Smooth muscle cell (in vitro differentiated cells): ENCODE measurements around the gene GPBAR1. TPM values are rescaled to one million over a fixed set of nuclear protein-coding genes. Genes with fewer than 3 reads are reported as not detected.

Experiments used
- DNase-seq: peaks from one replicate; lab custom pipeline; 2025; ENCODE audit not compliant: unreplicated experiment; lab: John Stamatoyannopoulos, UW
- H2AFZ ChIP-seq: fragments of 200-600 bp; sonication (generic); 2 replicates; pipeline ENCODE4 v1.6.0; 2016; ENCODE audit warnings: antibody characterized with exemption, low read depth, mild to moderate bottlenecking
- H3F3A ChIP-seq: fragments of 200-600 bp; sonication (generic); 2 replicates; pipeline ENCODE4 v1.6.0; 2017; ENCODE audit warnings: antibody characterized with exemption, low read depth
- H3K27ac ChIP-seq: fragments of 200-600 bp; sonication (generic); 2 replicates; pipeline ENCODE4 v1.5.1; 2016; ENCODE audit warnings: low read depth, mild to moderate bottlenecking
- H3K27me3 ChIP-seq: fragments of 200-600 bp; sonication (generic); 2 replicates; pipeline ENCODE4 v1.6.1; 2016; ENCODE audit warnings: low read depth, mild to moderate bottlenecking
- H3K36me3 ChIP-seq: fragments of 200-600 bp; sonication (generic); 2 replicates; pipeline ENCODE4 v1.5.1; 2016; ENCODE audit warnings: low read depth
- H3K4me1 ChIP-seq: fragments of 200-600 bp; sonication (generic); 2 replicates; pipeline ENCODE4 v1.5.1; 2016; ENCODE audit warnings: low read depth
- H3K4me2 ChIP-seq: fragments of 200-600 bp; sonication (generic); 2 replicates; pipeline ENCODE4 v1.6.0; 2016; ENCODE audit warnings: mild to moderate bottlenecking
- H3K4me3 ChIP-seq: fragments of 200-600 bp; sonication (generic); 2 replicates; pipeline ENCODE4 v1.5.1; 2016; ENCODE audit warnings: mild to moderate bottlenecking
- H3K79me2 ChIP-seq: fragments of 200-600 bp; sonication (generic); 2 replicates; pipeline ENCODE4 v1.6.0; 2016; ENCODE audit warnings: low read depth, mild to moderate bottlenecking
- H3K9ac ChIP-seq: fragments of 200-600 bp; sonication (generic); 2 replicates; pipeline ENCODE4 v1.6.0; 2016; ENCODE audit warnings: low read depth
- H3K9me3 ChIP-seq: fragments of 200-600 bp; sonication (generic); replicated peaks from 2 replicates; pipeline ENCODE4 v1.5.1; 2016; ENCODE audit warnings: low read depth
- H4K20me1 ChIP-seq: fragments of 200-600 bp; sonication (generic); 2 replicates; pipeline ENCODE4 v1.6.0; 2016; ENCODE audit warnings: low read depth
- CTCF ChIP-seq: fragments of 200-600 bp; sonication (generic); IDR thresholded peaks from 2 replicates; pipeline ENCODE4 v1.5.1; 2017; ENCODE audit warnings: borderline replicate concordance, mild to moderate bottlenecking, antibody characterized with exemption; ENCODE audit not compliant: insufficient read depth, poor library complexity, severe bottlenecking
- WGBS: methylation state at CpG from one replicate; pipeline ENCODE4 v1.1.7; 2016; ENCODE audit warnings: low lambda C conversion rate; 5-methylcytosine and 5-hydroxymethylcytosine counted together
- polyA plus RNA-seq: library from polyadenylated mRNA; unstranded; fragments of >200 nt; fragmentation: Nextera tagmentation; extraction: Ambion mirVana; gene quantifications from 2 replicates; pipeline ENCODE4 v1.2.1, GENCODE V29; 2016
- total RNA-seq: library from RNA; depleted of rRNA; stranded (reverse); fragments of >200 nt; gene quantifications from 2 replicates; pipeline ENCODE4 v1.2.3, GENCODE V29; 2014

The GPBAR1 gene
- total and polyA plus RNA-seq, 2 experiments from 2014 or later: 1.3 to 1.6 TPM

GRCh38 chr2:218264773-218265561 is 4.2 kb downstream of the GPBAR1 start:
- no peak overlapping the region for H2AFZ ChIP-seq
- peaks cover 22% of the 10 kb centered on the region for H3K79me2 ChIP-seq
- H3K36me3 ChIP-seq: no peaks in the 10 kb centered on the region
- H3K9me3 ChIP-seq: no peaks in the 10 kb centered on the region
- no peak overlapping the region for H3K27ac ChIP-seq
- 91% methylated on average over 19 of the region's 22 CpGs for WGBS
- H3K4me1 ChIP-seq: peaks cover 10% of the 10 kb centered on the region
- peaks cover 6% of the 10 kb centered on the region for H4K20me1 ChIP-seq
- no peaks in the 10 kb centered on the region for H3K27me3 ChIP-seq
- H3K9ac ChIP-seq: no peak overlapping the region
- no peak for DNase-seq
- H3F3A ChIP-seq: peaks cover 16% of the 10 kb centered on the region
- TF ChIP-seq CTCF: no peak
- H3K4me3 ChIP-seq: no peak overlapping the region
- no peak overlapping the region for H3K4me2 ChIP-seq

GRCh38 chr2:218265626-218266025 is 4.8 kb downstream of the GPBAR1 start:
- Histone ChIP-seq H3K36me3 (no peaks in the 10 kb centered on the region), H3K79me2 (peaks cover 22% of the 10 kb centered on the region), H3K4me3 (no peak overlapping the region), H3K27me3 (no peaks in the 10 kb centered on the region), H3K4me2 (no peak overlapping the region), H3K9me3 (no peaks in the 10 kb centered on the region), H4K20me1 (peaks cover 6% of the 10 kb centered on the region), H3K4me1 (peaks cover 10% of the 10 kb centered on the region), H2AFZ (no peak overlapping the region), H3K9ac (no peak overlapping the region), H3F3A (peaks cover 9% of the 10 kb centered on the region), H3K27ac (no peak overlapping the region)
- no peak for DNase-seq
- 96% methylated on average over 8 of the region's 8 CpGs for WGBS
- TF ChIP-seq CTCF: no peak

- Histone ChIP-seq H3K36me3 (no peaks in the 10 kb centered on the region), H2AFZ (no peak overlapping the region), H3F3A (peaks cover under 1% of the 10 kb centered on the region), H3K27me3 (no peaks in the 10 kb centered on the region), H4K20me1 (peaks cover 6% of the 10 kb centered on the region), H3K9me3 (no peaks in the 10 kb centered on the region), H3K79me2 (peaks cover 26% of the 10 kb centered on the region), H3K4me1 (peaks cover 6% of the 10 kb centered on the region), H3K4me2 (no peak overlapping the region), H3K9ac (no peak overlapping the region), H3K27ac (no peak overlapping the region), H3K4me3 (no peak overlapping the region)
- DNase-seq: no peak
- 97% methylated on average over 15 of the region's 15 CpGs for WGBS
- no peak for TF ChIP-seq CTCF
Measured at GRCh38 chr2:218266316-218266979, 5.6 kb downstream of the GPBAR1 start.
